Measurements from ENCODE around the gene CREB3L2. TPM values are rescaled to one million over a fixed set of nuclear protein-coding genes. Genes with fewer than 3 reads are reported as not detected.
A peak's percentile ranks its signal among the peaks of the same experiment; 100 is the strongest.

The CREB3L2 gene
- total and polyA plus RNA-seq, 2 donors, result 3.4 to 6.6 TPM

DNA sequence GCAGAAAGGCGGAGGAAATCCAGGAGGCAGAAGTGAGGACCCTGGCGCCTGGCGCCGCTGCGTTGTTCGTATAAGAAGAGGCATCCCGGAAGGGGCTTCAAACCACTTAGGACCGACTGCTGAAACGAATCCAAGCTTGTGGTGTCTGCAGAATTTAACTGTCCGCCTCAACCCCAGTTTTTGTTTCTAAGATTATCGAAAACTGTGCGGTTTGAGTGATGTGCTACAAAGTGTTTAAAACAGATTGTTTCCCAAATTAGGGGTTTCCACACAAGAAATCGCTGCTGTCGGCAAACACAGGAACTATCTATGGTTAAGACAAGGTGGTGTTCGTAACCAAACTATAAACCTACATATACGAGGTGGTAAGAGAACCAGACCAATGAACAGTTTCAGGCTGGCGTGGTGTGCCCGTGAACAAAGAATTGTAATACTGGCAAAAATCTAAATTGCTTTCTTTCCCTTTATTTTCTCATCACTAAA, 154.3 kb downstream of the CREB3L2 start:
- peaks cover 2 to 6% of the 10 kb centered on the region in 2 donors for H3K4me1 ChIP-seq (ENCODE audit: control insufficient read depth in 2 of 2, insufficient read depth in 2 of 2, low read length in 2 of 2)
- H3K27ac ChIP-seq (ENCODE audit: low read depth in 1 of 2, low read length in 1 of 2), result no peak overlapping the region
- no peak overlapping the region for H3K4me3 ChIP-seq (ENCODE audit: low read length in 2 of 2)
- H3K27me3 ChIP-seq (ENCODE audit: control insufficient read depth in 2 of 2, insufficient read depth in 1 of 2, low read length in 1 of 2), result peaks cover 38 to 58% of the 10 kb centered on the region in 2 donors
- WGBS, result 25% methylated on average over 18 of the region's 18 CpGs
- peaks cover 0 to 1% of the 10 kb centered on the region in 2 donors for H3K9me3 ChIP-seq (ENCODE audit: control insufficient read depth in 2 of 2, insufficient read depth in 1 of 2, low read length in 1 of 2)
- DNase-seq (ENCODE audit: low read depth in 6 of 9, low spot score in 9 of 9), result peak in 1 of 9 donors; percentile 8
- H3K36me3 ChIP-seq (ENCODE audit: control insufficient read depth in 2 of 2, insufficient read depth in 2 of 2, low read length in 1 of 2), result no peaks in the 10 kb centered on the region

- peak within 1 kb of the TSS in 1 of 2 donors; percentile 29 for H3K4me3 ChIP-seq (ENCODE audit: low read length in 2 of 2)
- no peaks in the 10 kb centered on the region for H3K36me3 ChIP-seq (ENCODE audit: control insufficient read depth in 2 of 2, insufficient read depth in 2 of 2, low read length in 1 of 2)
- H3K4me1 ChIP-seq (ENCODE audit: control insufficient read depth in 2 of 2, insufficient read depth in 2 of 2, low read length in 2 of 2), result peaks cover 2 to 6% of the 10 kb centered on the region in 2 donors
- peak in 1 of 9 donors; percentile 5 for DNase-seq (ENCODE audit: low read depth in 6 of 9, low spot score in 9 of 9)
- 2% methylated on average over 66 of the region's 66 CpGs for WGBS
- peaks cover 38 to 58% of the 10 kb centered on the region in 2 donors for H3K27me3 ChIP-seq (ENCODE audit: control insufficient read depth in 2 of 2, insufficient read depth in 1 of 2, low read length in 1 of 2)
- peaks cover 0 to 1% of the 10 kb centered on the region in 2 donors for H3K9me3 ChIP-seq (ENCODE audit: control insufficient read depth in 2 of 2, insufficient read depth in 1 of 2, low read length in 1 of 2)
- H3K27ac ChIP-seq (ENCODE audit: low read depth in 1 of 2, low read length in 1 of 2), result no peak within 1 kb of the TSS
Observed at GRCh38 chr7:137846827-137847567, 154.9 kb downstream of the CREB3L2 start, which contains the start of gene DGKI. DGKI (minus strand) TSS chr7:137846974.

- peak overlapping the region in 1 of 2 donors; percentile 29 for H3K4me3 ChIP-seq (ENCODE audit: low read length in 2 of 2)
- no peak overlapping the region for H3K27ac ChIP-seq (ENCODE audit: low read depth in 1 of 2, low read length in 1 of 2)
- no peaks in the 10 kb centered on the region for H3K36me3 ChIP-seq (ENCODE audit: control insufficient read depth in 2 of 2, insufficient read depth in 2 of 2, low read length in 1 of 2)
- H3K27me3 ChIP-seq (ENCODE audit: control insufficient read depth in 2 of 2, insufficient read depth in 1 of 2, low read length in 1 of 2), result peaks cover 38 to 58% of the 10 kb centered on the region in 2 donors
- H3K9me3 ChIP-seq (ENCODE audit: control insufficient read depth in 2 of 2, insufficient read depth in 1 of 2, low read length in 1 of 2), result peaks cover 0 to 1% of the 10 kb centered on the region in 2 donors
- WGBS, result 2% methylated on average over 47 of the region's 47 CpGs
- DNase-seq (ENCODE audit: low read depth in 6 of 9, low spot score in 9 of 9), result peak in 1 of 9 donors; percentile 3
- H3K4me1 ChIP-seq (ENCODE audit: control insufficient read depth in 2 of 2, insufficient read depth in 2 of 2, low read length in 2 of 2), result peaks cover 2 to 6% of the 10 kb centered on the region in 2 donors
Observed at GRCh38 chr7:137846549-137846826, 155.4 kb downstream of the CREB3L2 start.

DNA sequence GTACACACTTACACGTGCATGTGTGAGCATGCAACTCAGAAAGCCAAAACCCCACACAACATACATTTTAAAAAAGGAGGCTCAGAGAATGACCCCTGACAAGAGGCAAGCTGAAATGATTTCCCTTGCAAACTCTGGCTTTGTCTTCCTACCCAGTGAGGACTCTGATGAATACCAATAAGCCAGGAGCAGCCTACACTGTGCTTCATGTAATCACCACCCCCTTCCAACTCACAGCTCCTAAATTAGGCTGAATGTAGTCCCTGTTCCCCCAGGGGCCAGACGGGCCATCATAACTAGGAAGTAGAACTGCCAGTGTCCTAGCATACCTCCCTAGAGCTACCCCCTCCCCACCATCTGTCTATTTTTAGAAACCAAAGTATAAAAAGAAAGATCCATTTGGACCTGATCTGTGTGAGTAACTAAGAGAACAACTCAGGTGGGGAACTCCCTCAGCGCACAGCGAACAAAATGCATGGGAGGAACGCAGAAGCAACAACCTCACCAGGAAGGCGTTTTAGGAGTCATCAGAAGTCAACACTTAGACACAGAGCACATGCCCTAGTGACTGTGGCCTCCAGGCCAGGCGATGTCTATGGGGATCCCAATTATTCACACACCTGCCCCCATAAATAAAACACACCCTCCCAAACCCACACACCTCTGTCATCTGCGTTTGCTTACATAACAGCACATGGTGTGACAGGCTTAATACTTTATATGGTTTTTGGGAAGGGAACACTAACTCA, 157.0 kb downstream of the CREB3L2 start:
- no peak overlapping the region for H3K4me3 ChIP-seq (ENCODE audit: low read length in 2 of 2)
- H3K4me1 ChIP-seq (ENCODE audit: control insufficient read depth in 2 of 2, insufficient read depth in 2 of 2, low read length in 2 of 2), result peaks cover 2 to 6% of the 10 kb centered on the region in 2 donors
- no peak for DNase-seq (ENCODE audit: low read depth in 6 of 9, low spot score in 9 of 9)
- WGBS, result 89% methylated on average over 8 of the region's 8 CpGs
- H3K36me3 ChIP-seq (ENCODE audit: control insufficient read depth in 2 of 2, insufficient read depth in 2 of 2, low read length in 1 of 2), result no peaks in the 10 kb centered on the region
- no peak overlapping the region for H3K27ac ChIP-seq (ENCODE audit: low read depth in 1 of 2, low read length in 1 of 2)
- peaks cover 38 to 55% of the 10 kb centered on the region in 2 donors for H3K27me3 ChIP-seq (ENCODE audit: control insufficient read depth in 2 of 2, insufficient read depth in 1 of 2, low read length in 1 of 2)
- peaks cover 0 to 1% of the 10 kb centered on the region in 2 donors for H3K9me3 ChIP-seq (ENCODE audit: control insufficient read depth in 2 of 2, insufficient read depth in 1 of 2, low read length in 1 of 2)

GRCh38 chr7:137839903-137840779, 161.7 kb downstream of the CREB3L2 start:
- Histone ChIP-seq H3K27me3 (ENCODE audit: control insufficient read depth in 2 of 2, insufficient read depth in 1 of 2, low read length in 1 of 2) (peaks cover 10 to 19% of the 10 kb centered on the region in 2 donors), H3K27ac (ENCODE audit: low read depth in 1 of 2, low read length in 1 of 2) (no peak overlapping the region), H3K9me3 (ENCODE audit: control insufficient read depth in 2 of 2, insufficient read depth in 1 of 2, low read length in 1 of 2) (no peaks in the 10 kb centered on the region), H3K4me3 (ENCODE audit: low read length in 2 of 2) (no peak overlapping the region), H3K4me1 (ENCODE audit: control insufficient read depth in 2 of 2, insufficient read depth in 2 of 2, low read length in 2 of 2) (no peaks in the 10 kb centered on the region), H3K36me3 (ENCODE audit: control insufficient read depth in 2 of 2, insufficient read depth in 2 of 2, low read length in 1 of 2) (no peaks in the 10 kb centered on the region)
- 88% methylated on average over 6 of the region's 6 CpGs for WGBS
- DNase-seq (ENCODE audit: low read depth in 6 of 9, low spot score in 9 of 9), result no peak

GRCh38 chr7:137838706-137839315, 163.1 kb downstream of the CREB3L2 start:
- no peaks in the 10 kb centered on the region for H3K36me3 ChIP-seq (ENCODE audit: control insufficient read depth in 2 of 2, insufficient read depth in 2 of 2, low read length in 1 of 2)
- H3K4me3 ChIP-seq (ENCODE audit: low read length in 2 of 2), result no peak overlapping the region
- H3K9me3 ChIP-seq (ENCODE audit: control insufficient read depth in 2 of 2, insufficient read depth in 1 of 2, low read length in 1 of 2), result no peaks in the 10 kb centered on the region
- 89% methylated on average over 7 of the region's 7 CpGs for WGBS
- DNase-seq (ENCODE audit: low read depth in 6 of 9, low spot score in 9 of 9), result no peak
- H3K27ac ChIP-seq (ENCODE audit: low read depth in 1 of 2, low read length in 1 of 2), result no peak overlapping the region
- peaks cover 1 to 5% of the 10 kb centered on the region in 2 donors for H3K27me3 ChIP-seq (ENCODE audit: control insufficient read depth in 2 of 2, insufficient read depth in 1 of 2, low read length in 1 of 2)
- H3K4me1 ChIP-seq (ENCODE audit: control insufficient read depth in 2 of 2, insufficient read depth in 2 of 2, low read length in 2 of 2), result no peaks in the 10 kb centered on the region

- H3K4me3 ChIP-seq (ENCODE audit: low read length in 2 of 2), result no peak overlapping the region
- WGBS, result 49% methylated on average over 1 of the region's 1 CpG
- H3K27me3 ChIP-seq (ENCODE audit: control insufficient read depth in 2 of 2, insufficient read depth in 1 of 2, low read length in 1 of 2), result peaks cover 0 to 4% of the 10 kb centered on the region in 2 donors
- DNase-seq (ENCODE audit: low read depth in 6 of 9, low spot score in 9 of 9), result no peak
- no peaks in the 10 kb centered on the region for H3K36me3 ChIP-seq (ENCODE audit: control insufficient read depth in 2 of 2, insufficient read depth in 2 of 2, low read length in 1 of 2)
- no peak overlapping the region for H3K27ac ChIP-seq (ENCODE audit: low read depth in 1 of 2, low read length in 1 of 2)
- H3K9me3 ChIP-seq (ENCODE audit: control insufficient read depth in 2 of 2, insufficient read depth in 1 of 2, low read length in 1 of 2), result peaks cover 2 to 9% of the 10 kb centered on the region in 2 donors
- no peaks in the 10 kb centered on the region for H3K4me1 ChIP-seq (ENCODE audit: control insufficient read depth in 2 of 2, insufficient read depth in 2 of 2, low read length in 2 of 2)
Observed at GRCh38 chr7:137836541-137836940, 165.3 kb downstream of the CREB3L2 start.

- Histone ChIP-seq H3K36me3 (ENCODE audit: control insufficient read depth in 2 of 2, insufficient read depth in 2 of 2, low read length in 1 of 2) (no peaks in the 10 kb centered on the region), H3K4me3 (ENCODE audit: low read length in 2 of 2) (no peak overlapping the region), H3K27ac (ENCODE audit: low read depth in 1 of 2, low read length in 1 of 2) (no peak overlapping the region), H3K27me3 (ENCODE audit: control insufficient read depth in 2 of 2, insufficient read depth in 1 of 2, low read length in 1 of 2) (peaks cover 0 to 4% of the 10 kb centered on the region in 2 donors), H3K9me3 (ENCODE audit: control insufficient read depth in 2 of 2, insufficient read depth in 1 of 2, low read length in 1 of 2) (peaks cover 2 to 12% of the 10 kb centered on the region in 2 donors), H3K4me1 (ENCODE audit: control insufficient read depth in 2 of 2, insufficient read depth in 2 of 2, low read length in 2 of 2) (no peaks in the 10 kb centered on the region)
- DNase-seq (ENCODE audit: low read depth in 6 of 9, low spot score in 9 of 9), result no peak
- WGBS, result 92% methylated on average over 3 of the region's 3 CpGs
Observed at GRCh38 chr7:137836113-137836509, 165.8 kb downstream of the CREB3L2 start.

Measured in thymus (tissue), 11 donors.